ENCODE measurements around the gene ACSS2.

Gene ACSS2

DNA sequence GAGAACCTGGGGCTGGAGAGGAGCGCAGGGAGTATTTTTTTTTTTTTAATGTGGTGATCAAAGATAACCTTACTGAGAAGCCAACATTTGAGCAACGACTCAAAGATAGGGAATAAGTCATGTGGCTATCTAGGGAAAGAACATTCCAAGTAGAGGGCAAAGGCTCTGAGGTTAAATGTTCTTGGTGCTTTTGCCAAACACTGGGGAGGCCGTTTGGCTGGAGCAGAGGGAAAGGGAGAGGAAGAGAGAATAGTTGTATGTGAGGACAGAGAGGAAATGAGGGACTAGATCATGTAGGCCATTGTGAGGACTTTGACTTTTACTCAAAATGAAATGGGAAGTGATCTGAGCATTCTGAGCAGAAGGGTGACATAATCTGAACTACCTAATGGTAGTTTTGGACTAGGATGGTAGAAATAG lies 27.8 kb downstream of the ACSS2 start:
- H3K27me3 ChIP-seq (ENCODE audit: insufficient read depth, poor library complexity, severe bottlenecking), result no peaks in the 10 kb centered on the region
- no peak overlapping the region for H3K27ac ChIP-seq (replicated peaks)
- DNase-seq (ENCODE audit: low read depth in 1 of 2, low spot score in 1 of 2), result no peak
- TF ChIP-seq, protein P1, sequence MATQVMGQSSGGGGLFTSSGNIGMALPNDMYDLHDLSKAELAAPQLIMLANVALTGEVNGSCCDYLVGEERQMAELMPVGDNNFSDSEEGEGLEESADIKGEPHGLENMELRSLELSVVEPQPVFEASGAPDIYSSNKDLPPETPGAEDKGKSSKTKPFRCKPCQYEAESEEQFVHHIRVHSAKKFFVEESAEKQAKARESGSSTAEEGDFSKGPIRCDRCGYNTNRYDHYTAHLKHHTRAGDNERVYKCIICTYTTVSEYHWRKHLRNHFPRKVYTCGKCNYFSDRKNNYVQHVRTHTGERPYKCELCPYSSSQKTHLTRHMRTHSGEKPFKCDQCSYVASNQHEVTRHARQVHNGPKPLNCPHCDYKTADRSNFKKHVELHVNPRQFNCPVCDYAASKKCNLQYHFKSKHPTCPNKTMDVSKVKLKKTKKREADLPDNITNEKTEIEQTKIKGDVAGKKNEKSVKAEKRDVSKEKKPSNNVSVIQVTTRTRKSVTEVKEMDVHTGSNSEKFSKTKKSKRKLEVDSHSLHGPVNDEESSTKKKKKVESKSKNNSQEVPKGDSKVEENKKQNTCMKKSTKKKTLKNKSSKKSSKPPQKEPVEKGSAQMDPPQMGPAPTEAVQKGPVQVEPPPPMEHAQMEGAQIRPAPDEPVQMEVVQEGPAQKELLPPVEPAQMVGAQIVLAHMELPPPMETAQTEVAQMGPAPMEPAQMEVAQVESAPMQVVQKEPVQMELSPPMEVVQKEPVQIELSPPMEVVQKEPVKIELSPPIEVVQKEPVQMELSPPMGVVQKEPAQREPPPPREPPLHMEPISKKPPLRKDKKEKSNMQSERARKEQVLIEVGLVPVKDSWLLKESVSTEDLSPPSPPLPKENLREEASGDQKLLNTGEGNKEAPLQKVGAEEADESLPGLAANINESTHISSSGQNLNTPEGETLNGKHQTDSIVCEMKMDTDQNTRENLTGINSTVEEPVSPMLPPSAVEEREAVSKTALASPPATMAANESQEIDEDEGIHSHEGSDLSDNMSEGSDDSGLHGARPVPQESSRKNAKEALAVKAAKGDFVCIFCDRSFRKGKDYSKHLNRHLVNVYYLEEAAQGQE (IDR thresholded peaks at IDR 0.05; ENCODE audit: insufficient replicate concordance, low read depth), result no peak
- peak; percentile 17; the same call in 1 of the 2 replicates for TF ChIP-seq SPI1 (IDR thresholded peaks at IDR 0.05; ENCODE audit: borderline replicate concordance, low read depth)
- H3K4me3 ChIP-seq (replicated peaks; ENCODE audit: insufficient read depth, low read length), result no peak overlapping the region

DNA sequence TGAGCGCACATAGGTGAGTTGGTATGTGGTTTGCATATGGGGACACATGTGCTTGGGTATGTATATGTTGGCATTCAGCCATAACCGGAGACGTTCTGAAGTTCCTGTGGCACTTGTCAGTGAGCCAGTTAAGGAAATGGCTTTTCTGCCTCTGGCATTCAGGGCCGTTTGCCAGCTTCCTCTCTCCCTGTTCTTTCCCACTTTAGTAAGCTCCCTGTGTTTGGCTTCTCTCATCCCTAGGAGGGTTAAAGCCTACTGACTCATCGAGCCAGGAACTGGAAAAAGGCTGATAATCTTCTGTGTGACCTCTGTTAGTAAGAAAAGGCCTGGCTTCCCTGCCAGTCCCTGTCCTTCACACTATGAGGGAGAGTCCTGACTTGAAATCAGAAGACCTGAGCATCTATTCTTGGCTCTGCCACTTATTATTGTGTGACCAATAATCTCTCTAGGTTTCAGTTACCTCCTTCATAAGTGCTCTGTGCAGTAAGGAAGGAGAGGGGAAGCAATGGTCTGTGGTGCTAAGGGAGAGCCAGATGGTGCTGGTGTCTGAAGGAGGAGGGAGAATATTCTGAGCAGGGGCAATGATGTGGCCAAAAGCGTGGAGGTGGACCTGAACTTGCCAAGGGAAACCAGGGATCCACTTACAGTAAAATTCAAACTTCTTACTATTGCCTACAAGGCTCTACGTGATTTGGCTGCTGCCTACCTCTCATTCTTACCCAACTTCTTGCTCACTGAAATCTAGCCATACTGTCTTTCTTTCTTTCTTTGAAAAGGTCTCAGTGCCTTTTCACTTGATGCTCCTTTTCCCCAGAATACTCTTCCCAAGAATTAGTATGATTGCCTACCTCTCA lies 31.4 kb downstream of the ACSS2 start:
- Histone ChIP-seq H3K4me3 (replicated peaks; ENCODE audit: insufficient read depth, low read length) (no peak overlapping the region), H3K27me3 (ENCODE audit: insufficient read depth, poor library complexity, severe bottlenecking) (no peaks in the 10 kb centered on the region), H3K27ac (replicated peaks) (peak overlapping the region; percentile 19; the same call in 1 of the 2 replicates)
- TF ChIP-seq POLR2AphosphoS5 (IDR thresholded peaks at IDR 0.05; ENCODE audit: low read depth) (no peak), SPI1 (IDR thresholded peaks at IDR 0.05; ENCODE audit: borderline replicate concordance, low read depth) (no peak), GABPA (IDR thresholded peaks at IDR 0.05; ENCODE audit: low read depth) (no peak)
- TF ChIP-seq, protein P2, sequence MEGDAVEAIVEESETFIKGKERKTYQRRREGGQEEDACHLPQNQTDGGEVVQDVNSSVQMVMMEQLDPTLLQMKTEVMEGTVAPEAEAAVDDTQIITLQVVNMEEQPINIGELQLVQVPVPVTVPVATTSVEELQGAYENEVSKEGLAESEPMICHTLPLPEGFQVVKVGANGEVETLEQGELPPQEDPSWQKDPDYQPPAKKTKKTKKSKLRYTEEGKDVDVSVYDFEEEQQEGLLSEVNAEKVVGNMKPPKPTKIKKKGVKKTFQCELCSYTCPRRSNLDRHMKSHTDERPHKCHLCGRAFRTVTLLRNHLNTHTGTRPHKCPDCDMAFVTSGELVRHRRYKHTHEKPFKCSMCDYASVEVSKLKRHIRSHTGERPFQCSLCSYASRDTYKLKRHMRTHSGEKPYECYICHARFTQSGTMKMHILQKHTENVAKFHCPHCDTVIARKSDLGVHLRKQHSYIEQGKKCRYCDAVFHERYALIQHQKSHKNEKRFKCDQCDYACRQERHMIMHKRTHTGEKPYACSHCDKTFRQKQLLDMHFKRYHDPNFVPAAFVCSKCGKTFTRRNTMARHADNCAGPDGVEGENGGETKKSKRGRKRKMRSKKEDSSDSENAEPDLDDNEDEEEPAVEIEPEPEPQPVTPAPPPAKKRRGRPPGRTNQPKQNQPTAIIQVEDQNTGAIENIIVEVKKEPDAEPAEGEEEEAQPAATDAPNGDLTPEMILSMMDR (IDR thresholded peaks at IDR 0.05; ENCODE audit: insufficient read depth, low read length), result no peak
- TF ChIP-seq, protein P1 (IDR thresholded peaks at IDR 0.05; ENCODE audit: insufficient replicate concordance, low read depth), result no peak
- peak; percentile 12 to 50 for DNase-seq (ENCODE audit: low read depth in 1 of 2, low spot score in 1 of 2)

DNA sequence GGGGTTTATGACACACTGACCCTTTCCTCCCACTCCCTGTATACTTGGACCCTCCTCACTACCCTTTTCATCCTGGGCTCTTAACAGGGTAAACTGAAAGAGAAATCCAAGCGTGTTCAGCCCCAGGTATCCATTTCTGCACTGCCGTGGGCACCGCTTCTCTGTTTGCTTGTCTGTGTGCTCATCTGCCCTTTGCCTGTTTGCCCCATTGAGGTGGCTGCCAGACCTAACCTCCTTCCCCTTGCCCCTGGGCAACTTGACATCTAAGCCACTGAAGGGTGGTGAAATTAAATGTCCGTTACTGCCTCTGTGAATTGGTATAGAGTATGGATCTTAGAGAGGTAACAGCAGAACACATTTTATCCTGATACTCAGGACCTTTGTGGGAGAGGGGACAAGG lies 38.7 kb downstream of the ACSS2 start:
- no peak overlapping the region for H3K27ac ChIP-seq (replicated peaks)
- DNase-seq (ENCODE audit: low read depth in 1 of 2, low spot score in 1 of 2), result no peak
- H3K27me3 ChIP-seq (ENCODE audit: insufficient read depth, poor library complexity, severe bottlenecking), result no peaks in the 10 kb centered on the region
- TF ChIP-seq POLR2AphosphoS5 (IDR thresholded peaks at IDR 0.05; ENCODE audit: low read depth) (no peak), SPI1 (IDR thresholded peaks at IDR 0.05; ENCODE audit: borderline replicate concordance, low read depth) (no peak), GABPA (IDR thresholded peaks at IDR 0.05; ENCODE audit: low read depth) (no peak)
- TF ChIP-seq, protein P1 (IDR thresholded peaks at IDR 0.05; ENCODE audit: insufficient replicate concordance, low read depth), result no peak
- TF ChIP-seq, protein P2 (IDR thresholded peaks at IDR 0.05; ENCODE audit: insufficient read depth, low read length), result no peak
- H3K4me3 ChIP-seq (replicated peaks; ENCODE audit: insufficient read depth, low read length), result no peak overlapping the region
